Stimulated activated CD8-positive, alpha-beta memory T cell treated with anti-CD3 and anti-CD28 coated beads, Interleukin-12 subunit alpha, Interleukin-12 subunit beta, amount 100 ng/mL, for 24 hours (primary cell): ENCODE measurements around the gene RAPGEF3.

Experiments
- DNase-seq: peaks from one replicate; pipeline ENCODE4 v3.0.0-alpha.2; 2020; ENCODE audit errors: extremely low read depth

RAPGEF3 gene

GRCh38 chr12:47791351-47791746, 32.7 kb upstream of the RAPGEF3 start:
- no peak for DNase-seq

GRCh38 chr12:47790676-47791350, 32.1 kb upstream of the RAPGEF3 start:
- DNase-seq, result no peak

GRCh38 chr12:47789712-47790489, 31.2 kb upstream of the RAPGEF3 start:
- DNase-seq, result no peak

- no peak for DNase-seq
Measured at GRCh38 chr12:47789141-47789540, 30.5 kb upstream of the RAPGEF3 start.

- no peak for DNase-seq
Measured at GRCh38 chr12:47787596-47788319, 29.1 kb upstream of the RAPGEF3 start.

GRCh38 chr12:47786662-47787280, 28.1 kb upstream of the RAPGEF3 start:
- DNase-seq, result no peak

- DNase-seq, result no peak
Measured at GRCh38 chr12:47785887-47786661, 27.4 kb upstream of the RAPGEF3 start.

GRCh38 chr12:47785036-47785886, 26.6 kb upstream of the RAPGEF3 start:
- DNase-seq, result no peak

GRCh38 chr12:47783821-47784819, 25.4 kb upstream of the RAPGEF3 start:
- no peak for DNase-seq

- no peak for DNase-seq
Measured at GRCh38 chr12:47783024-47783755, 24.5 kb upstream of the RAPGEF3 start.

- no peak for DNase-seq
Measured at GRCh38 chr12:47782372-47782770, 23.7 kb upstream of the RAPGEF3 start.

GRCh38 chr12:47781479-47782371, 23.0 kb upstream of the RAPGEF3 start:
- DNase-seq, result no peak

GRCh38 chr12:47779943-47780504, 21.3 kb upstream of the RAPGEF3 start:
- no peak for DNase-seq

- peak; percentile 79 for DNase-seq
Measured at GRCh38 chr12:47779301-47779942, 20.7 kb upstream of the RAPGEF3 start.

- no peak for DNase-seq
Measured at GRCh38 chr12:47778881-47779280, 20.2 kb upstream of the RAPGEF3 start.

GRCh38 chr12:47777741-47778558, 19.3 kb upstream of the RAPGEF3 start:
- DNase-seq, result no peak
